Sigmoid colon (tissue), 4 donors: ENCODE measurements around the gene MKKS.

Experiments
- EP300 ChIP-seq, 4 donors: sonication (generic); formaldehyde crosslinking; IDR thresholded peaks; one replicate each; pipeline ENCODE4 v1.6.1; 2017; ENCODE audit warnings: antibody characterized with exemption in 4 of 4
- POLR2AphosphoS5 ChIP-seq, 4 donors: sonication (generic); formaldehyde crosslinking; IDR thresholded peaks; one replicate each; pipeline ENCODE4 v1.6.1; 2017; ENCODE audit warnings: antibody characterized with exemption in 4 of 4
- TF ChIP-seq, protein P1 (sequence below), 4 experiments: fragments of 450-650 bp in 3 of 4; fragments of 200-600 bp in 1 of 4; IDR thresholded peaks; one replicate each; pipeline ENCODE4 v1.5.1; 2016 to 2019; ENCODE audit warnings: antibody characterized with exemption in 4 of 4, mild to moderate bottlenecking in 3 of 4, moderate library complexity in 2 of 4

DNA sequence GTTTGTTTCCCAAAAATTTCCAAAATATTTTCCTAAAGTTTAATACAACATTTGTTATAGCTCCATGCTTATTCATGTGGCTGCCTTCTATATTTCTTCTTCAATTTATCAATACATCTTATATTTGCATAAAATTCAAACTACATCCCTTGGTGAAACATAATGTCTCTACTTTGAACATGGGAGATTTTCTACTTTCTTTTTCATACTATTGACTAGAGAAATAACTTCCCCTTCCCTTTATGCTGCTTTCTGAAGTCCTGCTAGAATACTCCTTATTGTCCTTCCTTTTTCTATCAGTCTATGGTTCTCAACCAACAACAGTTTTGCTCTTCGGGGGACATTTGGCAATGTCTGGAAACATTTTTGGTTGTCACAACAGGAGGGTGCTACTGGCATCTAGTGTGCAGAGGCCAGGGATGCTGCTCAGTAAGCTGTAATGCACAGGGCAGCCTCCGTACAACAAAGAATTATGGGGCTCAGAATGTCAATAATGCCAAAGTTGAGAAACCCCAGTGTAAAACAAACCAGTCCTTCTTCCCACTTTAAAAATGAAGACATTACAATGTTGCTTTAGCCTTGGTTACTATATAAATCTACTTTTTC, 29.9 kb downstream of the MKKS start:
- TF ChIP-seq, protein P1, sequence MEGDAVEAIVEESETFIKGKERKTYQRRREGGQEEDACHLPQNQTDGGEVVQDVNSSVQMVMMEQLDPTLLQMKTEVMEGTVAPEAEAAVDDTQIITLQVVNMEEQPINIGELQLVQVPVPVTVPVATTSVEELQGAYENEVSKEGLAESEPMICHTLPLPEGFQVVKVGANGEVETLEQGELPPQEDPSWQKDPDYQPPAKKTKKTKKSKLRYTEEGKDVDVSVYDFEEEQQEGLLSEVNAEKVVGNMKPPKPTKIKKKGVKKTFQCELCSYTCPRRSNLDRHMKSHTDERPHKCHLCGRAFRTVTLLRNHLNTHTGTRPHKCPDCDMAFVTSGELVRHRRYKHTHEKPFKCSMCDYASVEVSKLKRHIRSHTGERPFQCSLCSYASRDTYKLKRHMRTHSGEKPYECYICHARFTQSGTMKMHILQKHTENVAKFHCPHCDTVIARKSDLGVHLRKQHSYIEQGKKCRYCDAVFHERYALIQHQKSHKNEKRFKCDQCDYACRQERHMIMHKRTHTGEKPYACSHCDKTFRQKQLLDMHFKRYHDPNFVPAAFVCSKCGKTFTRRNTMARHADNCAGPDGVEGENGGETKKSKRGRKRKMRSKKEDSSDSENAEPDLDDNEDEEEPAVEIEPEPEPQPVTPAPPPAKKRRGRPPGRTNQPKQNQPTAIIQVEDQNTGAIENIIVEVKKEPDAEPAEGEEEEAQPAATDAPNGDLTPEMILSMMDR (IDR thresholded peaks at IDR 0.05) = no peak
- TF ChIP-seq POLR2AphosphoS5 (IDR thresholded peaks at IDR 0.05) (no peak), EP300 (IDR thresholded peaks at IDR 0.05) (no peak)
